ENCODE measurements around the gene PDE8A.

DNA sequence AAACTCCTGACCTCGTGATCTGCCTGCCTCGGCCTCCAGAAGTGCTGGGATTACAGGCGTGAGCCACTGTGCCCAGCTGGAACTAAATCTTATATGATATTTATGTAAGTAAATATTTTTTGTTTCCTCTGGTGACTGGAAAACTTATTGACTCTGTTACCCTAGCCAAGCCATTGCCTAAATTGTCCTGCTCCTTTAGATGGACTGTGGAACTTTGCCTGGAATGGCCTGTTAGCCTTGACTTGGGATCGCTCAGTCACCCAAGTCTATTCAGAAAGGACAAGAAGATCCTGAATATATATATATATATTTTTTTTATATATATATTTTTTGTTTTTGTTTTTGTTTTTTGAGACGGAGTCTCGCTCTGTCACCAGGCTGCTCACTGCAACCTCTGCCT lies 113.9 kb downstream of the PDE8A start:
- TF ChIP-seq, protein P1, sequence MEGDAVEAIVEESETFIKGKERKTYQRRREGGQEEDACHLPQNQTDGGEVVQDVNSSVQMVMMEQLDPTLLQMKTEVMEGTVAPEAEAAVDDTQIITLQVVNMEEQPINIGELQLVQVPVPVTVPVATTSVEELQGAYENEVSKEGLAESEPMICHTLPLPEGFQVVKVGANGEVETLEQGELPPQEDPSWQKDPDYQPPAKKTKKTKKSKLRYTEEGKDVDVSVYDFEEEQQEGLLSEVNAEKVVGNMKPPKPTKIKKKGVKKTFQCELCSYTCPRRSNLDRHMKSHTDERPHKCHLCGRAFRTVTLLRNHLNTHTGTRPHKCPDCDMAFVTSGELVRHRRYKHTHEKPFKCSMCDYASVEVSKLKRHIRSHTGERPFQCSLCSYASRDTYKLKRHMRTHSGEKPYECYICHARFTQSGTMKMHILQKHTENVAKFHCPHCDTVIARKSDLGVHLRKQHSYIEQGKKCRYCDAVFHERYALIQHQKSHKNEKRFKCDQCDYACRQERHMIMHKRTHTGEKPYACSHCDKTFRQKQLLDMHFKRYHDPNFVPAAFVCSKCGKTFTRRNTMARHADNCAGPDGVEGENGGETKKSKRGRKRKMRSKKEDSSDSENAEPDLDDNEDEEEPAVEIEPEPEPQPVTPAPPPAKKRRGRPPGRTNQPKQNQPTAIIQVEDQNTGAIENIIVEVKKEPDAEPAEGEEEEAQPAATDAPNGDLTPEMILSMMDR (IDR thresholded peaks at IDR 0.05; ENCODE audit: low read length): no peak
- TF ChIP-seq EZH2 (optimal IDR thresholded peaks at IDR 0.05; ENCODE audit: low read depth, low read length): no peak
- no peak for TF ChIP-seq EZH2phosphoT487 (IDR thresholded peaks at IDR 0.05; ENCODE audit: low read length)
